Activated naive CD8-positive, alpha-beta T cell treated with anti-CD3 and anti-CD28 coated beads, Interleukin-2, amount 50 U/mL, for 16 hours (primary cell): Measurements from ENCODE around the gene BYSL.

ENCODE experiments used
- DNase-seq: peaks from one replicate; pipeline ENCODE4 v3.0.0-alpha.2; 2020; ENCODE audit warnings: low read depth, low spot score

Gene BYSL

GRCh38 chr6:41920921-41921711, at the start of gene BYSL, which contains the start of gene MED20:
Gene BYSL, plus strand, starts transcription at chr6:41921499. Its CDS starts 64 bp downstream, at chr6:41921563.
Gene MED20, minus strand, starts transcription at chr6:41921139. Its CDS starts 121 bp downstream, at chr6:41921018.
- DNase-seq = peak; percentile 85

- DNase-seq = no peak
These were observed 49.6 kb upstream of the BYSL start for GRCh38 chr6:41871691-41872090.

- DNase-seq = no peak
These were observed 49.2 kb upstream of the BYSL start for GRCh38 chr6:41872147-41872546.

- no peak for DNase-seq
These were observed 46.6 kb upstream of the BYSL start for GRCh38 chr6:41874741-41875140.

DNA sequence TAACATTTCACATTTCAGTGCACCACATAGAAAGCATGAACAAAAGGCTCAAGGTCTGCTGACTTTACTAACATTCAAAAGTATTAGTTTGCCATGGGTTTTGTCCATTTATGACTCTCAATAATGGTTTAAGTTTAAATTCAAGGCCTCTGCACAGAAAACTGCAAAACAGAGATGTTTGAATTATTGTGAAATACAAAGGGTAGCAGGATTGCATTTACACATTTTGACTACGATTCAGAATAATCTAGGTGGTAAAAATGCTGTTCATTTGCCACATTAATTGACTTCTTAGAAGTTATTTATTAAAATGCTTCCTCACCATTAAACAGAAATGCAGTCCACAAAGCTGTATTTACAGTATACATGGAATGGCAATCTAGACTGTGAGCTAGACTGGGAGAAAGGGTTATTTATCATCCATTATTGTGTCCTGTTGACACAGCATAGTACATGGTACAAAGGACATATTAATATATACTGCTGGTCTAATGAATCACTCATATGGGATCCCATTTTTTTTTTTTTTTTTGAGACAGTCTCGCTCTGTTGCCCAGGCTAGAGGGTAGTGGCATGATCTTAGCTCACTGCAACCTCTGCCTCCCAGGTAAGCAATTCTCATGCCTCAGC, 44.1 kb upstream of the BYSL start:
- DNase-seq = no peak

- DNase-seq = no peak
These were observed 43.1 kb upstream of the BYSL start for GRCh38 chr6:41878246-41878645.

DNA sequence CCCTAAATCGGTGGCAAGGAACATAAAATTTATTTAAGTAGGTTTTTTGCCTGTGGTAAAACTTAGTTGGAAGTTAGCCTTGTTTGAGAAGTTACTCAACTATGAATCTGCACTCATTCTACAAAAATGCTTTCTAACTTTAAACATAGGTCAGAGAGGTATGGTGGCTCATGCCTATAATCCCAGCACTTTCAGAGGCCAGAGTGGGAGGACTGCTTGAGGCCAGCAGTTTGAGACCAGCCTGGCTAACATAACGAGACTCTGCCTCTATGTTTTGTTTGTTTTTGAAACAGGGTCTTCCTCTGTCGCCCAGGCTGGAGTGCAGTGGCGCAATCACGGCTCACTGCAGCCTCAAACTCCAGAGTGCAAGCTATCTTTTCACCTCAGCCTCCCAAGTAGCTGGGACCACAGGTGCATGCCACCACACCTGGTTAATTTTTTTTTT, 42.3 kb upstream of the BYSL start:
- no peak for DNase-seq

DNA sequence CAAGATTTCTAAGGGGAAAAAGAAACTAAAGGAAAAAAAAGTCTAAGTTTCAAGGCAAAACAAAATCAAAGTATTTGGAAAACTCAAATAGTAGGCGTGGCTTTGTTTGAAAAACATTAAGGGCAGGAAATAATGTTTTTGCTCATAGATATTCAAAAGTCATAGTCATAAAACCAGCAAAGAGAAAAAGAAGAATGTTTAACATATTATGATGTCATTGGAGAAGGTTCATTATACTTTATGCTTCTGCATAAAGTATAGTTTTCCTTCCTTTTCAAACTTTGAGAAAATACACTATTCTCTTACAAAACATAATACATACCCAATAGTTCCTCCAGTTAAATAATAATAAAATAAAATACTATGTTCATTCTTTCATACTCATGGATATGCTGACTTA, 39.8 kb upstream of the BYSL start:
- DNase-seq = no peak

DNA sequence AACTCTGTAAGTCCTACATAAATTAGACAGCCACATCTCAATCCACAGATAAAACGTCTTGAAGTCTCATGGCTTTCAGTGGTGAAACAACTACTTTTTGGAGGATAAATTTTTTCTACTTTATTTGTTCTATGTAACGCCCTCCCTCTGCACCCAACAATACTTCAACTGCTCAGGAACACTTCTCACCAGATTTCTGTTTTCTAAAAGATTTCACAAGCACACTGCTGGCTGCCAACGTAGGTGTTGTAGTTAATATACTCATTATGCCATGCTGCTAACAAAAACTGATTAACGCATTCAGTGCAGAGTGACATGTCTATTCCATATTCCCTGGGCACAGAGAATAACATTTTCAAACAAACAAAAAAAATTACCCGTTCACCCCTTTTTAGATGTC, 36.3 kb upstream of the BYSL start:
- no peak for DNase-seq

GRCh38 chr6:41885930-41886329, 35.4 kb upstream of the BYSL start:
- no peak for DNase-seq

DNA sequence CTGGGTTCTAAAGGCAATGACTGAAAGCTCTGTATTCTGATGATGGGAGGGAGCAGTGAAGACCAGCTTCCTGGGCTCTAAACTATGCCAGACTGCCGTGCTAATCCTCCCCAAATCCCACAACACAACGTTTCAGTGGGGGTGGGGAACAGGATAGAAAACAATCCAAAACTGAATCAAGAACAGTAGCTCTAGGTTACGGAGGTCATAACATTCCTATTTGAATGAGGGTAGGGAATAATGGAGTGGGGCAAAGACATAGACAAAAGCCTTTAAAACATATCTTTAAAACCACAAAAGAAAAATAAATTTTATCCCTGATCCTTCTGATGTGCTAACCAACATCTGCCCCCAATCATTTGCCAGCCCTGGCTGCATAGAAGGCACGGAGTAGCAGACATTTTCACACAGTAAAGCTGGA, 34.0 kb upstream of the BYSL start:
- DNase-seq = no peak

GRCh38 chr6:41892921-41893564, 28.3 kb upstream of the BYSL start:
- DNase-seq = no peak

DNA sequence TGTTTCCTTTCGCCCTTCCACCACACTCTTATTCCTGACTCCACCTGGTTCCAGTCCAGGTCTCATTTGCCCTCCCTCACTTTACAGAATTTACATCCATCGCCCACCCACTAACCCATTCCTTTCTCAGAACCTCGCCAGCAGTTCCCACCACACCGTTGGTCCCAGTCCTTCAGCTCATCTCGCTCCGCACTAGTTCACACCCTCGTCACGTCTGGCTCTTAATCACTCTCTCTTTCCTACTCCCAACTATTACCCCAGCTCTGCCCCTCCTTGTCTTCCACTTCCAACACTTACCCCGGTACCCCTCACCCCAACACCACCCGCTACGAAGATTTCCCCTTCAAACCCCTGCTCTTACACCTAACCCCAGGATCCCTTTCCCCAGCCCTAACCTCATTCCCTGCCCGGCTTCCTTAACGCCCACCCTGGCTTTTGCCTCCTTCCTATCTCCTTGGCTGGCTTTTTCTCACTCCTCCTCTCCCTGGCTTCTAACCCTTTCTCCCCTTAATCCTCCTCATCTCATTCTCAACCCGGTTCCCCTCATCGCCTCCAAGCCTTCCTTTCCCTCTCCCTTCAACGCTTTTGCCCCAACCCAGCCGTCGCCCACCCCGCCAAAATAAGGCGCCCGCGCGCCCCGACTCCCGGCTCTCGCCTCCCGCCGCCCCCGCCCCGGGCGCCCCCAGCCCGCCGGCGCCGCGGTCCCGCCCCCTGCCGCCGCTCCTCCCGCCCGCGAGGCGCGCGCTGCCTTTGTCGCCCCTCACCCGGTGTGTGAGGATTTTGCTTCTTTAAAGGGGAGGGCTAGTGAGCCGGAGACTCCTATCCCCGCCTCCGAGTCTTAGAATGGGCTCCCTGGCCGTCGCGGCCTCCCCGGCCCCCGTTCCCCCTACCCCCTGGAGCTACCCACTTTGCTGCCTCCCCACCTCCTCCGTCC, 26.7 kb upstream of the BYSL start:
- DNase-seq = peak; percentile 0

- peak; percentile 89 for DNase-seq
These were observed 25.7 kb upstream of the BYSL start, which contains the start of gene USP49 for GRCh38 chr6:41895300-41896233. Gene USP49, minus strand, starts transcription at chr6:41895375. Its CDS starts 88,392 bp downstream, at chr6:41806983.

- DNase-seq = no peak
These were observed 25.0 kb upstream of the BYSL start for GRCh38 chr6:41896281-41896680.

DNA sequence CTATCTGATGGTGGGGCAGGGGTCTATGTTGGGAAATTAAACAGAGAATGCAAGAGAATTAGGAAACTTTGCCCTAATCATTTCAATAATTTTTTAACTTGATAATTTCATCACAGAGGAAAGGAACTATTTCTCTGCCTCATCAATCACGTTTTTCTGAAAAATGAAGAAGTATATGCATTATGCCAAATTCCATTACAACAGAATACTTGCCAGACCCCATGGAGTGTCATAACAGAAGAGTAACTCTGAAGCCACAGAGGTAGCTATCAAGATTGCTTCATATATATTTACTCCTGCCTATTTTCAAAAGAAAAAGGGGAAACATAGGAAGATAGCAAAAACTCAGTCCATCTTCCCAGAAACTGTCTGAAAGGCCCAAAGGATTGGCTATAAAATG, 20.4 kb upstream of the BYSL start:
- no peak for DNase-seq

GRCh38 chr6:41901882-41902519, 19.3 kb upstream of the BYSL start:
- DNase-seq = peak; percentile 34

- DNase-seq = no peak
These were observed 11.6 kb upstream of the BYSL start for GRCh38 chr6:41909727-41910126.

GRCh38 chr6:41914343-41914742, 7.0 kb upstream of the BYSL start:
- no peak for DNase-seq
